Suprapubic skin (tissue), 4 donors: Measurements from ENCODE around the gene SHC3. TPM values are rescaled to one million over a fixed set of nuclear protein-coding genes. Genes with fewer than 3 reads are reported as not detected.

Experiments used
- DNase-seq, 2 donors: peaks; one replicate each; pipeline ENCODE4 v3.0.0-alpha.2; 2019; ENCODE audit warnings: low spot score in 2 of 2
- H3K27ac ChIP-seq: fragments of 200-600 bp; sonication (generic); one replicate; pipeline ENCODE4 v1.5.1; 2019
- H3K27me3 ChIP-seq: fragments of 200-600 bp; sonication (generic); one replicate; pipeline ENCODE4 v1.5.1; 2019
- H3K36me3 ChIP-seq: fragments of 200-600 bp; sonication (generic); one replicate; pipeline ENCODE4 v1.5.1; 2019
- H3K4me1 ChIP-seq: fragments of 200-600 bp; sonication (generic); one replicate; pipeline ENCODE4 v1.5.1; 2019
- H3K4me3 ChIP-seq: fragments of 200-600 bp; sonication (generic); one replicate; pipeline ENCODE4 v1.5.1; 2019; ENCODE audit warnings: mild to moderate bottlenecking
- H3K9me3 ChIP-seq: fragments of 200-600 bp; sonication (generic); one replicate; pipeline ENCODE4 v1.5.1; 2019
- EP300 ChIP-seq: sonication (generic); formaldehyde crosslinking; IDR thresholded peaks from one replicate; pipeline ENCODE4 v1.6.1; 2017; ENCODE audit warnings: antibody characterized with exemption
- POLR2A ChIP-seq, 2 donors: fragments of 450-650 bp; IDR thresholded peaks; one replicate each; pipeline ENCODE4 v1.6.1; 2017; ENCODE audit warnings: antibody characterized with exemption in 2 of 2, mild to moderate bottlenecking in 2 of 2, moderate library complexity in 2 of 2
- POLR2AphosphoS5 ChIP-seq, 3 donors: sonication (generic); formaldehyde crosslinking; IDR thresholded peaks; one replicate each; pipeline ENCODE4 v1.6.1; 2017; ENCODE audit warnings: antibody characterized with exemption in 3 of 3
- WGBS: methylation state at CpG from one replicate; pipeline ENCODE4 v1.1.5; 2018; 5-methylcytosine and 5-hydroxymethylcytosine counted together
- total RNA-seq, 4 donors: library from RNA; depleted of rRNA; stranded (reverse); fragments of >200 nt; gene quantifications; one replicate each; pipeline ENCODE4 v1.1.0, GENCODE V29; 2016
- TF ChIP-seq, protein P1 (sequence below), 2 donors: fragments of 200-600 bp in 1 of 2; fragments of 450-650 bp in 1 of 2; sonication (generic) in 1 of 2; IDR thresholded peaks; one replicate each; pipeline ENCODE4 v1.5.1; 2016 to 2019; ENCODE audit warnings: antibody characterized with exemption in 2 of 2, mild to moderate bottlenecking in 1 of 2, moderate library complexity in 1 of 2

SHC3 gene
- total RNA-seq, 4 donors from 2014 or later, result 1.7 to 6.0 (median 3.2) TPM

- no peak for TF ChIP-seq POLR2AphosphoS5 (IDR thresholded peaks at IDR 0.05)
- TF ChIP-seq POLR2A (IDR thresholded peaks at IDR 0.05), result no peak
- TF ChIP-seq, protein P1, sequence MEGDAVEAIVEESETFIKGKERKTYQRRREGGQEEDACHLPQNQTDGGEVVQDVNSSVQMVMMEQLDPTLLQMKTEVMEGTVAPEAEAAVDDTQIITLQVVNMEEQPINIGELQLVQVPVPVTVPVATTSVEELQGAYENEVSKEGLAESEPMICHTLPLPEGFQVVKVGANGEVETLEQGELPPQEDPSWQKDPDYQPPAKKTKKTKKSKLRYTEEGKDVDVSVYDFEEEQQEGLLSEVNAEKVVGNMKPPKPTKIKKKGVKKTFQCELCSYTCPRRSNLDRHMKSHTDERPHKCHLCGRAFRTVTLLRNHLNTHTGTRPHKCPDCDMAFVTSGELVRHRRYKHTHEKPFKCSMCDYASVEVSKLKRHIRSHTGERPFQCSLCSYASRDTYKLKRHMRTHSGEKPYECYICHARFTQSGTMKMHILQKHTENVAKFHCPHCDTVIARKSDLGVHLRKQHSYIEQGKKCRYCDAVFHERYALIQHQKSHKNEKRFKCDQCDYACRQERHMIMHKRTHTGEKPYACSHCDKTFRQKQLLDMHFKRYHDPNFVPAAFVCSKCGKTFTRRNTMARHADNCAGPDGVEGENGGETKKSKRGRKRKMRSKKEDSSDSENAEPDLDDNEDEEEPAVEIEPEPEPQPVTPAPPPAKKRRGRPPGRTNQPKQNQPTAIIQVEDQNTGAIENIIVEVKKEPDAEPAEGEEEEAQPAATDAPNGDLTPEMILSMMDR (IDR thresholded peaks at IDR 0.05), result no peak
- TF ChIP-seq EP300, result no peak
- no peaks in the 10 kb centered on the region for H3K4me1 ChIP-seq
- no peaks in the 10 kb centered on the region for H3K36me3 ChIP-seq
- 72% methylated on average over 14 of the region's 14 CpGs for WGBS
- H3K27ac ChIP-seq, result no peak overlapping the region
- no peak for DNase-seq
- no peaks in the 10 kb centered on the region for H3K9me3 ChIP-seq
- H3K27me3 ChIP-seq, result no peaks in the 10 kb centered on the region
- H3K4me3 ChIP-seq, result no peak overlapping the region
These were observed 23.8 kb downstream of the SHC3 start for GRCh38 chr9:89154651-89155336.

GRCh38 chr9:89154218-89154617 is 24.4 kb downstream of the SHC3 start:
- Histone ChIP-seq H3K4me3 (no peak overlapping the region), H3K27ac (no peak overlapping the region), H3K4me1 (no peaks in the 10 kb centered on the region), H3K27me3 (no peaks in the 10 kb centered on the region), H3K36me3 (no peaks in the 10 kb centered on the region), H3K9me3 (no peaks in the 10 kb centered on the region)
- no peak for DNase-seq
- 75% methylated on average over 4 of the region's 4 CpGs for WGBS
- no peak for TF ChIP-seq EP300
- TF ChIP-seq POLR2AphosphoS5 (IDR thresholded peaks at IDR 0.05), result no peak
- TF ChIP-seq, protein P1 (IDR thresholded peaks at IDR 0.05), result no peak
- no peak for TF ChIP-seq POLR2A (IDR thresholded peaks at IDR 0.05)

- TF ChIP-seq EP300 (no peak), POLR2A (IDR thresholded peaks at IDR 0.05) (no peak)
- TF ChIP-seq, protein P1 (IDR thresholded peaks at IDR 0.05), result no peak
- no peak overlapping the region for H3K27ac ChIP-seq
- no peaks in the 10 kb centered on the region for H3K27me3 ChIP-seq
- H3K4me1 ChIP-seq, result no peaks in the 10 kb centered on the region
- no peaks in the 10 kb centered on the region for H3K36me3 ChIP-seq
- no peak for DNase-seq
- no peaks in the 10 kb centered on the region for H3K9me3 ChIP-seq
- 73% methylated on average over 14 of the region's 14 CpGs for WGBS
- H3K4me3 ChIP-seq, result no peak overlapping the region
These were observed 25.2 kb downstream of the SHC3 start for GRCh38 chr9:89153232-89154017.

DNA sequence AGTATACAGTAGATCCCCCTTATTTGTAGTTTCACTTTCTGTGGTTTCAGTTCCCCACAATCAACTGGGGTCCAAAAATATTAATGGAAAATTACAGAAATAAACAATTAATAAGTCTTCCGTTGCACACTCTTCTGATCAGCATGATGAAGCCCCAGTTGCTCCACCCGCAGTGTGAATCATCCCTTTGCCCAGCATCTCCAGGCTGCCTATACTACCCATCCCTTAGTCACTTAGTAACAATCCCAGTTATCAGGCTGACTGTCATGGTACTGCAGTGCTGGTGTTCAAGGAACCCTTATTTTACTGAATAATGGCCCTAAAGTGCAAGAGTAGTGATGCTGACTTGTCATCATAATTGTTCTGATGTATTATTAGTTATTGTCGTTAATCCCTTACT is 28.9 kb downstream of the SHC3 start:
- no peaks in the 10 kb centered on the region for H3K9me3 ChIP-seq
- no peak for DNase-seq
- 78% methylated on average over 3 of the region's 3 CpGs for WGBS
- TF ChIP-seq EP300 (no peak), POLR2A (IDR thresholded peaks at IDR 0.05) (no peak), POLR2AphosphoS5 (IDR thresholded peaks at IDR 0.05) (no peak)
- TF ChIP-seq, protein P1 (IDR thresholded peaks at IDR 0.05), result no peak
- no peak overlapping the region for H3K27ac ChIP-seq
- no peaks in the 10 kb centered on the region for H3K4me1 ChIP-seq
- H3K4me3 ChIP-seq, result no peak overlapping the region
- no peaks in the 10 kb centered on the region for H3K36me3 ChIP-seq
- no peaks in the 10 kb centered on the region for H3K27me3 ChIP-seq

GRCh38 chr9:89145097-89145496 is 33.5 kb downstream of the SHC3 start:
- Histone ChIP-seq H3K27ac (no peak overlapping the region), H3K4me1 (no peaks in the 10 kb centered on the region), H3K27me3 (no peaks in the 10 kb centered on the region), H3K9me3 (no peaks in the 10 kb centered on the region), H3K4me3 (no peak overlapping the region), H3K36me3 (no peaks in the 10 kb centered on the region)
- TF ChIP-seq POLR2A (IDR thresholded peaks at IDR 0.05) (no peak), POLR2AphosphoS5 (IDR thresholded peaks at IDR 0.05) (no peak), EP300 (no peak)
- TF ChIP-seq, protein P1 (IDR thresholded peaks at IDR 0.05), result no peak
- 92% methylated on average over 3 of the region's 3 CpGs for WGBS
- no peak for DNase-seq
